ENCODE measurements around the gene NOTCH4.

NOTCH4 gene

GRCh38 chr6:32192608-32193039, 31.2 kb downstream of the NOTCH4 start, which contains the start of gene GPSM3:
Gene GPSM3, minus strand, starts transcription at chr6:32192643. Its CDS starts 130 bp downstream, at chr6:32192513.
- no peak for ATAC-seq
- TF ChIP-seq ZNF565 (CRISPR knock-in tag; conservative IDR thresholded peaks at IDR 0.05; ENCODE audit: low read depth): no peak
- no peak for TF ChIP-seq BACH2 (CRISPR knock-in tag; IDR thresholded peaks at IDR 0.05; ENCODE audit: borderline replicate concordance)
- no peak for TF ChIP-seq ZNF8 (CRISPR knock-in tag; IDR thresholded peaks at IDR 0.05)
- TF ChIP-seq, protein P1, sequence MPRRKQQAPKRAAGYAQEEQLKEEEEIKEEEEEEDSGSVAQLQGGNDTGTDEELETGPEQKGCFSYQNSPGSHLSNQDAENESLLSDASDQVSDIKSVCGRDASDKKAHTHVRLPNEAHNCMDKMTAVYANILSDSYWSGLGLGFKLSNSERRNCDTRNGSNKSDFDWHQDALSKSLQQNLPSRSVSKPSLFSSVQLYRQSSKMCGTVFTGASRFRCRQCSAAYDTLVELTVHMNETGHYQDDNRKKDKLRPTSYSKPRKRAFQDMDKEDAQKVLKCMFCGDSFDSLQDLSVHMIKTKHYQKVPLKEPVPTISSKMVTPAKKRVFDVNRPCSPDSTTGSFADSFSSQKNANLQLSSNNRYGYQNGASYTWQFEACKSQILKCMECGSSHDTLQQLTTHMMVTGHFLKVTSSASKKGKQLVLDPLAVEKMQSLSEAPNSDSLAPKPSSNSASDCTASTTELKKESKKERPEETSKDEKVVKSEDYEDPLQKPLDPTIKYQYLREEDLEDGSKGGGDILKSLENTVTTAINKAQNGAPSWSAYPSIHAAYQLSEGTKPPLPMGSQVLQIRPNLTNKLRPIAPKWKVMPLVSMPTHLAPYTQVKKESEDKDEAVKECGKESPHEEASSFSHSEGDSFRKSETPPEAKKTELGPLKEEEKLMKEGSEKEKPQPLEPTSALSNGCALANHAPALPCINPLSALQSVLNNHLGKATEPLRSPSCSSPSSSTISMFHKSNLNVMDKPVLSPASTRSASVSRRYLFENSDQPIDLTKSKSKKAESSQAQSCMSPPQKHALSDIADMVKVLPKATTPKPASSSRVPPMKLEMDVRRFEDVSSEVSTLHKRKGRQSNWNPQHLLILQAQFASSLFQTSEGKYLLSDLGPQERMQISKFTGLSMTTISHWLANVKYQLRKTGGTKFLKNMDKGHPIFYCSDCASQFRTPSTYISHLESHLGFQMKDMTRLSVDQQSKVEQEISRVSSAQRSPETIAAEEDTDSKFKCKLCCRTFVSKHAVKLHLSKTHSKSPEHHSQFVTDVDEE (CRISPR knock-in tag; IDR thresholded peaks at IDR 0.05): no peak
- TF ChIP-seq SNAI2 (CRISPR knock-in tag; IDR thresholded peaks at IDR 0.05): no peak
- no peak for TF ChIP-seq ARNTL (CRISPR knock-in tag; IDR thresholded peaks at IDR 0.05; ENCODE audit: borderline replicate concordance, low read depth)
- TF ChIP-seq, protein P2, sequence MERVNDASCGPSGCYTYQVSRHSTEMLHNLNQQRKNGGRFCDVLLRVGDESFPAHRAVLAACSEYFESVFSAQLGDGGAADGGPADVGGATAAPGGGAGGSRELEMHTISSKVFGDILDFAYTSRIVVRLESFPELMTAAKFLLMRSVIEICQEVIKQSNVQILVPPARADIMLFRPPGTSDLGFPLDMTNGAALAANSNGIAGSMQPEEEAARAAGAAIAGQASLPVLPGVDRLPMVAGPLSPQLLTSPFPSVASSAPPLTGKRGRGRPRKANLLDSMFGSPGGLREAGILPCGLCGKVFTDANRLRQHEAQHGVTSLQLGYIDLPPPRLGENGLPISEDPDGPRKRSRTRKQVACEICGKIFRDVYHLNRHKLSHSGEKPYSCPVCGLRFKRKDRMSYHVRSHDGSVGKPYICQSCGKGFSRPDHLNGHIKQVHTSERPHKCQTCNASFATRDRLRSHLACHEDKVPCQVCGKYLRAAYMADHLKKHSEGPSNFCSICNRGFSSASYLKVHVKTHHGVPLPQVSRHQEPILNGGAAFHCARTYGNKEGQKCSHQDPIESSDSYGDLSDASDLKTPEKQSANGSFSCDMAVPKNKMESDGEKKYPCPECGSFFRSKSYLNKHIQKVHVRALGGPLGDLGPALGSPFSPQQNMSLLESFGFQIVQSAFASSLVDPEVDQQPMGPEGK (CRISPR knock-in tag; IDR thresholded peaks at IDR 0.05; ENCODE audit: borderline replicate concordance): no peak
- no peak for TF ChIP-seq TOX (CRISPR knock-in tag; IDR thresholded peaks at IDR 0.05; ENCODE audit: borderline replicate concordance)

DNA sequence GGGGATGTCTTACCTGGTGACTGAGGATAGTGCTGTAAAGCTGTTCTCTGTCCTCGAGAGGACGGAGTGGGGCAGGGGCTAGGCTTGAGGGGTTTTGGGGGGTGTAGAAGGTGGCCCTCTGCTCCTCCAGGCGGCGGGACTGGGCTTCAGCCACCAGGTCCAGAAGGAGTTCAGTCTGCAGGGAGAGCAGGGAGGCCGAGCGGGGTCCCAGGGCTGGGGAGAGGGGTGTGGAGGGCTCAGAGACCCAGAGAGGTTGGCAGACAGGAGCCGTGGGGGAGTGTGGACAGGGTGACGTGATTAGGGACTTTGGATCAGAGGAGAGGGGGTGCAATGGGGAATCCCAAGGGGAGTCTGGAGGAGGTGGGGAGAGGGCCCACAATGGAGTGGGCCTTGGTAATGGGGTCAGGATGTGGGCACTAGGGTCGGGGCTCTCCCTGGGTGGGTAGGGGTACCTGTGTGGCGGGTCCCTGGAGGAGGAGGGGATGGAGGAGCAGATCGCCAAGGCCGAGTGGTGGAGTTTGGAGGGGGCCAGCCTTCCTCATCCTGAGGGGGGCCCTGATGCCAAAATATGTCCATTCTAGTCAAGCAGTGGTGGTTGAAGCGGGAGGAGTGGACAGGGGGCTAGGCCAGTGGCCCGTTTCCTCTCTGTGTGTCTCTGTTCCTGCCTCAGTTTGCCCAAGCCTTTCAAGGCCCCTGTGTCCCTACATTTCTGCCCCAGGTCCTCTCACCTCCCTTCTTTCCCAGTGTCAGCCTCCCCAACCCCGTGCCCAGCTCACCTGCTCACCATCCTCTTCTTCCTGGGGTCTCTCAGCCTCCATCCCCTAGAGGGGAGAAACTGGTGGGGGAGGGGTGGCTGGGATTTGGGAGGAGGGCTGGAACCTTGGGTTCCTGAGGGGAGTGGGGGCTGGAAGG, 31.9 kb downstream of the NOTCH4 start:
- ATAC-seq: no peak

GRCh38 chr6:32190911-32191677, 32.8 kb downstream of the NOTCH4 start:
- TF ChIP-seq TCF4 (CRISPR knock-in tag; IDR thresholded peaks at IDR 0.05; ENCODE audit: borderline replicate concordance): no peak
- TF ChIP-seq ZFP3 (CRISPR knock-in tag; IDR thresholded peaks at IDR 0.05): no peak
- TF ChIP-seq ZNF565 (CRISPR knock-in tag; conservative IDR thresholded peaks at IDR 0.05; ENCODE audit: low read depth): no peak
- TF ChIP-seq ESRRG (CRISPR knock-in tag; IDR thresholded peaks at IDR 0.05): no peak
- no peak for TF ChIP-seq BACH2 (CRISPR knock-in tag; IDR thresholded peaks at IDR 0.05; ENCODE audit: borderline replicate concordance)
- no peak for TF ChIP-seq CSRNP3 (CRISPR knock-in tag; IDR thresholded peaks at IDR 0.05)
- TF ChIP-seq ARNTL (CRISPR knock-in tag; IDR thresholded peaks at IDR 0.05; ENCODE audit: borderline replicate concordance, low read depth): no peak
- no peak for TF ChIP-seq CSDC2 (CRISPR knock-in tag; IDR thresholded peaks at IDR 0.05)
- no peak for TF ChIP-seq ZFP30 (CRISPR knock-in tag; IDR thresholded peaks at IDR 0.05)
- TF ChIP-seq OSR1 (CRISPR knock-in tag; IDR thresholded peaks at IDR 0.05): no peak
- TF ChIP-seq ZC3H10 (CRISPR knock-in tag; IDR thresholded peaks at IDR 0.05): no peak
- TF ChIP-seq ZNF70 (CRISPR knock-in tag; IDR thresholded peaks at IDR 0.05): no peak
- no peak for TF ChIP-seq RARB (CRISPR knock-in tag; IDR thresholded peaks at IDR 0.05)
- no peak for TF ChIP-seq PPARA (CRISPR knock-in tag; IDR thresholded peaks at IDR 0.05; ENCODE audit: borderline replicate concordance)
- ATAC-seq: no peak

More for the DNA sequence above, 31.9 kb downstream of the NOTCH4 start:
- TF ChIP-seq, protein P2 (CRISPR knock-in tag; IDR thresholded peaks at IDR 0.05; ENCODE audit: borderline replicate concordance): no peak
- TF ChIP-seq ZFP3 (CRISPR knock-in tag; IDR thresholded peaks at IDR 0.05) (no peak), ESRRG (CRISPR knock-in tag; IDR thresholded peaks at IDR 0.05) (no peak), GLIS3 (CRISPR knock-in tag; IDR thresholded peaks at IDR 0.05) (no peak), TOX (CRISPR knock-in tag; IDR thresholded peaks at IDR 0.05; ENCODE audit: borderline replicate concordance) (no peak), ZC3H10 (CRISPR knock-in tag; IDR thresholded peaks at IDR 0.05) (no peak), PPARA (CRISPR knock-in tag; IDR thresholded peaks at IDR 0.05; ENCODE audit: borderline replicate concordance) (no peak), TCF4 (CRISPR knock-in tag; IDR thresholded peaks at IDR 0.05; ENCODE audit: borderline replicate concordance) (no peak), RARB (CRISPR knock-in tag; IDR thresholded peaks at IDR 0.05) (no peak), OSR1 (CRISPR knock-in tag; IDR thresholded peaks at IDR 0.05) (no peak), CSDC2 (CRISPR knock-in tag; IDR thresholded peaks at IDR 0.05) (no peak)
- TF ChIP-seq, protein P3, sequence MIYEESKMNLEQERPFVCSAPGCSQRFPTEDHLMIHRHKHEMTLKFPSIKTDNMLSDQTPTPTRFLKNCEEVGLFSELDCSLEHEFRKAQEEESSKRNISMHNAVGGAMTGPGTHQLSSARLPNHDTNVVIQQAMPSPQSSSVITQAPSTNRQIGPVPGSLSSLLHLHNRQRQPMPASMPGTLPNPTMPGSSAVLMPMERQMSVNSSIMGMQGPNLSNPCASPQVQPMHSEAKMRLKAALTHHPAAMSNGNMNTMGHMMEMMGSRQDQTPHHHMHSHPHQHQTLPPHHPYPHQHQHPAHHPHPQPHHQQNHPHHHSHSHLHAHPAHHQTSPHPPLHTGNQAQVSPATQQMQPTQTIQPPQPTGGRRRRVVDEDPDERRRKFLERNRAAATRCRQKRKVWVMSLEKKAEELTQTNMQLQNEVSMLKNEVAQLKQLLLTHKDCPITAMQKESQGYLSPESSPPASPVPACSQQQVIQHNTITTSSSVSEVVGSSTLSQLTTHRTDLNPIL (CRISPR knock-in tag; IDR thresholded peaks at IDR 0.05; ENCODE audit: low read depth): no peak

All from SK-N-SH treated with all-trans-retinoic acid at 6 μM for 48 hours (cell line).